ENCODE results near the gene FBXO30. TPM values are rescaled to one million over a fixed set of nuclear protein-coding genes. Genes with fewer than 3 reads are reported as not detected.

Gene FBXO30
- polyA plus RNA-seq, 4 donors, result 1.9 to 6.5 (median 3.9) TPM

DNA sequence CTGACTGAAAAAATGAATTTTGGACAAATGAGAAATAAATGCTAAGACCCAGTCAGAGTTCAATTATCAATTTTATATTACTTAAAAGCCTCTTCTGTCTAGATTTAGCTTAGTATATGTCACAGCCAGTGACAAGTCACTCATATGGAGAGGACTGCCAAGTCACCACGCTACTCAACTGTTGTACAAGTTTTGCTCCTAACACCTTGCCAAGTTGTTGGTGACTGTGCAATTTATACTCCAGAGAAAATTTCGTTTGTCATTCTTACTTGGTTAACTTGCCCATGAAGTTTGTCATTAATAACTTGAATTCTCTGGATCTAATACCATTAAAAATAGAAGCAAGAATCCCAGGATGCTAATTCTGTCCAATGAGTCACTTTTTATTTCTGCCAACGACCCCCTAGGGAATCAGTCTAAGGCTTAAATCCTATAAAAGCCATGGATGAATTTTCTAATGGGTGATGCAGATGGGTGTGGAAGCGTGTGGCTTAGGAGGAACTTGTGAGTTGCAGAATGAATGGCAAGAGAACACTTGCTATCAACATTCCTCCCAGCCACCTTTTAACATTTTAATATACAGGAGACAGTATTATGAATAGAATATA, 30.4 kb upstream of the FBXO30 start:
- Histone ChIP-seq H3K4me3 (ENCODE audit: low read depth in 1 of 3, low read length in 3 of 3) (no peak overlapping the region), H3K4me1 (ENCODE audit: control insufficient read depth in 3 of 3, insufficient read depth in 2 of 3, low read depth in 1 of 3, low read length in 2 of 3) (peaks cover 0 to 3% (median 0%) of the 10 kb centered on the region in 3 donors), H3K36me3 (ENCODE audit: control insufficient read depth in 3 of 3, insufficient read depth in 2 of 3, low read depth in 1 of 3, low read length in 3 of 3) (no peaks in the 10 kb centered on the region), H3K9me3 (ENCODE audit: control insufficient read depth in 2 of 2, insufficient read depth in 1 of 2, low read depth in 1 of 2, low read length in 1 of 2) (no peaks in the 10 kb centered on the region), H3K27ac (ENCODE audit: low read depth in 1 of 3, low read length in 2 of 3) (no peak overlapping the region), H3K27me3 (ENCODE audit: control insufficient read depth in 3 of 3, insufficient read depth in 3 of 3, low read length in 3 of 3) (no peaks in the 10 kb centered on the region)
- no peak for DNase-seq
- no peak for FAIRE-seq
- WGBS, 3 donors, result 76 to 84% (median 77%) methylated on average over 4 of the region's 4 CpGs

DNA sequence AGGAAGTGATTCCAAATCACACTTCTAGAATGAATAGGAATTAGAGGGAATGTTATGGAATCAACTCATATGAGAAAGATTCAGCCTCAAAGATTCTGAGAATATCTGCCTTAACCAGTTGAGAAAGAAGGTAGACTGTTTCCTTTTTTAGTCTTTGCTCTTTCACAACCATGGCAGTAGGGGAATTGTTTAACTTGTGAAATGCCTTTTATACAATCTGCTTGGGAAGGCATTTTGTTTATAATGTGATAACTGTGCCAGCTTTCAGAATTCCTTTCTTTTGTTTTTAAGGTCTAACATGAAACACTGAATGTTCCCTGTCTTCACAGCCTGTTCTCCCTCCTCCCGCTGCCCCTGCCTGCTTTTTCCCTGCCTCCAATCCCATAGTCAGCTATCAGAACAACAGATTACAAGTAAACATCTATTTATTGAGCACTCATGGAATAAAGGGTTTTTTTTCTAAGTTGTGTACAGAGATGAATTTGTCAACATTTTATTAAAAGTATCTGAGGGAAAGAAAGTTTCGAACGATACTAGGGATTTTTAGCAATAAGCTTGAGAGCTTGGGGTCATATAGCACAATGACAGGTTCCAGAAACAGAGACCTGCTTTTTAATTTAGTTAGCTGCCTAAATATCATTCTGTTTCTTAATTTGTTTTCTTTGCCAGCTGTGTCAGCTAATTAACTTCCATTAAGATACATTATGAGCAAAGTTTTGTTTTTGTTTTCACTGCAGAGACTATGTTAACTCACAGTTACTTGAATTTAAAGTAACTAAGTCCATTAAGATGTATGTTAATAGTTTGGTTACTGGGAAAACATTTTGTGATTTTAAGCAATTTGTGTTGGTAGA, 28.3 kb upstream of the FBXO30 start:
- Histone ChIP-seq H3K4me3 (ENCODE audit: low read depth in 1 of 3, low read length in 3 of 3) (no peak overlapping the region), H3K27me3 (ENCODE audit: control insufficient read depth in 3 of 3, insufficient read depth in 3 of 3, low read length in 3 of 3) (no peaks in the 10 kb centered on the region), H3K4me1 (ENCODE audit: control insufficient read depth in 3 of 3, insufficient read depth in 2 of 3, low read depth in 1 of 3, low read length in 2 of 3) (peaks cover 0 to 3% (median 0%) of the 10 kb centered on the region in 3 donors), H3K36me3 (ENCODE audit: control insufficient read depth in 3 of 3, insufficient read depth in 2 of 3, low read depth in 1 of 3, low read length in 3 of 3) (no peaks in the 10 kb centered on the region), H3K27ac (ENCODE audit: low read depth in 1 of 3, low read length in 2 of 3) (no peak overlapping the region), H3K9me3 (ENCODE audit: control insufficient read depth in 2 of 2, insufficient read depth in 1 of 2, low read depth in 1 of 2, low read length in 1 of 2) (no peaks in the 10 kb centered on the region)
- no peak for DNase-seq
- 93 to 97% (median 94%) methylated on average over 3 of the region's 3 CpGs for WGBS, 3 donors
- no peak for FAIRE-seq

DNA sequence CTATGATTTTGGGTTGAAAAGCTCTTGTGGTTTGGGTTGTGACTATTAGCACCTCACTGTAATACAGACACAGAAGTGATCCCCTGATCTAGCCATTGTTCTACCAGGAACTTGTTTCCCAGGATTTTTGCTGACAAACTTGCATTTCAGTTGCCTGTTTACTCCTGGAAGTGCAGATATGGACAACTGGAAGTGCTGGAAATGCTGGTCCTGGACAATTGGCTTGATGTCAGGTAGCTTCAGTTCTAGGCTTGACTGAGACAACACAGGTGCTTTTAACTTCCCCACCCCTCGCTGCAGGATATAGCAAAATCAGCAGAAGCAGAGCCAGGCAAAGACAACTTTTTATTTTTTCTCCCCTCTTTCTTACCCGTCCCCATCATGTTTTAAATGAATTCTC, 27.1 kb upstream of the FBXO30 start:
- WGBS, 3 donors, result 89 to 92% (median 90%) methylated on average over 2 of the region's 2 CpGs
- H3K4me1 ChIP-seq (ENCODE audit: control insufficient read depth in 3 of 3, insufficient read depth in 2 of 3, low read depth in 1 of 3, low read length in 2 of 3), result peaks cover 0 to under 1% (median 0%) of the 10 kb centered on the region in 3 donors
- H3K27me3 ChIP-seq (ENCODE audit: control insufficient read depth in 3 of 3, insufficient read depth in 3 of 3, low read length in 3 of 3), result no peaks in the 10 kb centered on the region
- H3K4me3 ChIP-seq (ENCODE audit: low read depth in 1 of 3, low read length in 3 of 3), result no peak overlapping the region
- DNase-seq (no peak), FAIRE-seq (no peak)
- no peaks in the 10 kb centered on the region for H3K9me3 ChIP-seq (ENCODE audit: control insufficient read depth in 2 of 2, insufficient read depth in 1 of 2, low read depth in 1 of 2, low read length in 1 of 2)
- H3K36me3 ChIP-seq (ENCODE audit: control insufficient read depth in 3 of 3, insufficient read depth in 2 of 3, low read depth in 1 of 3, low read length in 3 of 3), result no peaks in the 10 kb centered on the region
- H3K27ac ChIP-seq (ENCODE audit: low read depth in 1 of 3, low read length in 2 of 3), result no peak overlapping the region

DNA sequence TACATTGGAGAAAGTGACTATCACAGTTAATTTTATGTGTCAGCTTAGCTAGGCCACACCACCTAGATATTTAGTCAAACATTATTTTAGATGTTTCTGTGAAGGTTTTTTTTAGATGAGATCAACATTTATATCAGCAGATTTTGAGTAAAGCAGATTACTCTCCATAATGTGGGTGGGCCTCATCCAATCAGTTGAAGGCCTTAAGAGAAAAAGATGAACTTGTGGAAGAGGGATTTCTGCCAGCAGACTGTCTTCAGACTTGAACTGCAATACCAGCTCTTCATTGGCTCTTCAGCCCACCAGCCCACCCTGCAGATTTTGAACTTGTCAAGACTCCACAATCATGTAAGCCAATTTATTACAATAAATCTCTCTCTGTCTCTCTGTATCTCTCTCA, 25.1 kb upstream of the FBXO30 start:
- no peak for DNase-seq
- no peaks in the 10 kb centered on the region for H3K27me3 ChIP-seq (ENCODE audit: control insufficient read depth in 3 of 3, insufficient read depth in 3 of 3, low read length in 3 of 3)
- H3K36me3 ChIP-seq (ENCODE audit: control insufficient read depth in 3 of 3, insufficient read depth in 2 of 3, low read depth in 1 of 3, low read length in 3 of 3), result no peaks in the 10 kb centered on the region
- no peak for FAIRE-seq
- no peaks in the 10 kb centered on the region for H3K4me1 ChIP-seq (ENCODE audit: control insufficient read depth in 3 of 3, insufficient read depth in 2 of 3, low read depth in 1 of 3, low read length in 2 of 3)
- no peak overlapping the region for H3K4me3 ChIP-seq (ENCODE audit: low read depth in 1 of 3, low read length in 3 of 3)
- H3K9me3 ChIP-seq (ENCODE audit: control insufficient read depth in 2 of 2, insufficient read depth in 1 of 2, low read depth in 1 of 2, low read length in 1 of 2), result no peaks in the 10 kb centered on the region
- no peak overlapping the region for H3K27ac ChIP-seq (ENCODE audit: low read depth in 1 of 3, low read length in 2 of 3)

DNA sequence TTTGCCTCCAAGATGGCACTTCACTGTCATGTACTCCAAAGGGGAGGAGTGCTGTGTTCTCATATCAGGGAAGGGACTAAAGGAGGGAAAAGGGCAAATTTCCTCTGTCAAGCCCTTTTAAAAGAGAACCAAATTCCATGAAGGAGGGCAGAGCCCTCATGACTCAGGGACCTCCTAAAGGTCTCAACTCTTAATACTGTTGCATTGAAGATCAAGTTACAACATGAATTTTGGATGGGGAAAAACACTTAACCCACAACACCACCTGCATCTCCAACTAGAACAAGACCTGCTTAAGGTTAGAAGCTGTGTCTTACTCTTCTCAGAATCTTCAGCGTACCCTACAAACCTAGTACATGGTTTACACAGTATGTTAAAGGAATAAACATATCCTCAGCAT, 23.7 kb upstream of the FBXO30 start:
- H3K4me1 ChIP-seq (ENCODE audit: control insufficient read depth in 3 of 3, insufficient read depth in 2 of 3, low read depth in 1 of 3, low read length in 2 of 3), result no peaks in the 10 kb centered on the region
- no peak overlapping the region for H3K4me3 ChIP-seq (ENCODE audit: low read depth in 1 of 3, low read length in 3 of 3)
- H3K9me3 ChIP-seq (ENCODE audit: control insufficient read depth in 2 of 2, insufficient read depth in 1 of 2, low read depth in 1 of 2, low read length in 1 of 2), result no peaks in the 10 kb centered on the region
- no peak overlapping the region for H3K27ac ChIP-seq (ENCODE audit: low read depth in 1 of 3, low read length in 2 of 3)
- H3K27me3 ChIP-seq (ENCODE audit: control insufficient read depth in 3 of 3, insufficient read depth in 3 of 3, low read length in 3 of 3), result no peaks in the 10 kb centered on the region
- 91 to 98% (median 97%) methylated on average over 1 of the region's 1 CpG for WGBS, 3 donors
- no peak for FAIRE-seq
- no peaks in the 10 kb centered on the region for H3K36me3 ChIP-seq (ENCODE audit: control insufficient read depth in 3 of 3, insufficient read depth in 2 of 3, low read depth in 1 of 3, low read length in 3 of 3)
- DNase-seq, result no peak

DNA sequence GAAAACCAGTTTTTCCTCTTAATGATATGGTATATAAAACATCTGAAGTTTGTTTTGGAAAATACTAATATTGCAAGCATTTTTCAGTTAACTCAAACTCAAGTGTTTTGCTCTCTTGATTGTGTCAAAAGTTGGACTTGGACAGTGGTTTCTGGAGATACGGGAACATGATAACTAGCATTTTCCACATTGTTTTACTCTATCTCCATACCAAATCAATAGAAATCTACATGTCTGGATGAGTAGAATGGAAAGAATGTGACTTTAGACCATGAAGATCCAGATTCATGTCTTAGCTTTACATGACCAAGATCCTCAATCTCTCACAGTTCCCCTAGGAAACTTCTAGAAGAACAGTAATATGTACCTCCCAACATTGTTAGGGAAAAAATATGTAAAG, 22.2 kb upstream of the FBXO30 start:
- Histone ChIP-seq H3K9me3 (ENCODE audit: control insufficient read depth in 2 of 2, insufficient read depth in 1 of 2, low read depth in 1 of 2, low read length in 1 of 2) (no peaks in the 10 kb centered on the region), H3K27me3 (ENCODE audit: control insufficient read depth in 3 of 3, insufficient read depth in 3 of 3, low read length in 3 of 3) (no peaks in the 10 kb centered on the region), H3K36me3 (ENCODE audit: control insufficient read depth in 3 of 3, insufficient read depth in 2 of 3, low read depth in 1 of 3, low read length in 3 of 3) (no peaks in the 10 kb centered on the region), H3K4me3 (ENCODE audit: low read depth in 1 of 3, low read length in 3 of 3) (no peak overlapping the region), H3K27ac (ENCODE audit: low read depth in 1 of 3, low read length in 2 of 3) (no peak overlapping the region), H3K4me1 (ENCODE audit: control insufficient read depth in 3 of 3, insufficient read depth in 2 of 3, low read depth in 1 of 3, low read length in 2 of 3) (no peaks in the 10 kb centered on the region)
- DNase-seq (no peak), FAIRE-seq (no peak)
- 90 to 100% (median 94%) methylated on average over 1 of the region's 1 CpG for WGBS, 3 donors

DNA sequence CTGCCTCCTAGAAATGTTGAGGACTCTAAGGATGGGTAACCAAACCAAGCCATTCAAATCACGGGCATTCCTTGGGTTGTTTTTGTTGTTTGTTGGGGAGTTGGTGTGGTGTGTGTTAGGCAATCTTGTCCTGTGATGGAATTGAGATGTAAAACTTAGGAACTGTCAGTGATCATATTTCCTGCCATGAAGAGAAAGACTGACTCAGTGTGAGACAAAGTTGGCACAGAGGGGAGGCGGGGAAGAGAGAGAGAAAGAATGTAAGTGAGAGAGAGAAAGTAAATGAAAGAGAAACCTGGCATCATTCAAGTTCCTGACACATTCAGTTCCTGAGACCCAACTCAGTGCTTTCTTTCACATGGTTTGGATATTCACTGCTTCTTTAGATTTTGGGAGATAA, 21.6 kb upstream of the FBXO30 start:
- 79 to 89% (median 84%) methylated on average over 2 of the region's 2 CpGs for WGBS, 3 donors
- H3K27me3 ChIP-seq (ENCODE audit: control insufficient read depth in 3 of 3, insufficient read depth in 3 of 3, low read length in 3 of 3), result no peaks in the 10 kb centered on the region
- H3K4me1 ChIP-seq (ENCODE audit: control insufficient read depth in 3 of 3, insufficient read depth in 2 of 3, low read depth in 1 of 3, low read length in 2 of 3), result no peaks in the 10 kb centered on the region
- DNase-seq, result no peak
- no peak for FAIRE-seq
- H3K4me3 ChIP-seq (ENCODE audit: low read depth in 1 of 3, low read length in 3 of 3), result no peak overlapping the region
- no peak overlapping the region for H3K27ac ChIP-seq (ENCODE audit: low read depth in 1 of 3, low read length in 2 of 3)
- H3K36me3 ChIP-seq (ENCODE audit: control insufficient read depth in 3 of 3, insufficient read depth in 2 of 3, low read depth in 1 of 3, low read length in 3 of 3), result no peaks in the 10 kb centered on the region
- no peaks in the 10 kb centered on the region for H3K9me3 ChIP-seq (ENCODE audit: control insufficient read depth in 2 of 2, insufficient read depth in 1 of 2, low read depth in 1 of 2, low read length in 1 of 2)

DNA sequence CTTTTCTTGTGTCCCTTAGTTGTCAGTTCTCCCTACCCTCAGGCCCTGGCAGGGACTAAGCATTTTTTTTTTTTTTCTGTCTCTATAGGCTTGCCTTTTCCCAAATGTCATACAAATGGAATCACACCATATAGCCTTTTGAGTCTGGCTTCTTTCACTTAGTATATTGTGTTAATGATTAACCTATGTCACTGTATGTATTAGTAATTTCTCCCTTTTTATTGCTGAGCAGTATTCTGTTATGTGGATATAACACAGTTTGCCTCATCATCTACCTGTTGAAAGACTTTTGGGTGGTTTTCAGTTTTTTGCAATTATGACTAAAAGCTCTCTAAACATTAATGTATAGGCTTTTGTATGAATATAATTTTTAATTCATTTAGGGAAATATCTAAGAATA, 16.0 kb upstream of the FBXO30 start:
- DNase-seq, result peak in 1 of 2 donors; percentile 16

More for the DNA sequence above, 16.0 kb upstream of the FBXO30 start:
- Histone ChIP-seq H3K36me3 (ENCODE audit: control insufficient read depth in 3 of 3, insufficient read depth in 2 of 3, low read depth in 1 of 3, low read length in 3 of 3) (no peaks in the 10 kb centered on the region), H3K27me3 (ENCODE audit: control insufficient read depth in 3 of 3, insufficient read depth in 3 of 3, low read length in 3 of 3) (no peaks in the 10 kb centered on the region), H3K4me3 (ENCODE audit: low read depth in 1 of 3, low read length in 3 of 3) (no peak overlapping the region), H3K27ac (ENCODE audit: low read depth in 1 of 3, low read length in 2 of 3) (no peak overlapping the region), H3K4me1 (ENCODE audit: control insufficient read depth in 3 of 3, insufficient read depth in 2 of 3, low read depth in 1 of 3, low read length in 2 of 3) (no peaks in the 10 kb centered on the region), H3K9me3 (ENCODE audit: control insufficient read depth in 2 of 2, insufficient read depth in 1 of 2, low read depth in 1 of 2, low read length in 1 of 2) (no peaks in the 10 kb centered on the region)
- no peak for FAIRE-seq
